Panc1 (cell line): ENCODE results near the gene MTX3.

Source experiments
- CTCF ChIP-seq: fragments of 450-650 bp; IDR thresholded peaks from 2 replicates; pipeline ENCODE4 v1.5.1; 2017; ENCODE audit warnings: mild to moderate bottlenecking
- POLR2AphosphoS5 ChIP-seq: IDR thresholded peaks from 2 replicates; pipeline ENCODE4 v1.6.1; 2012; ENCODE audit warnings: mild to moderate bottlenecking, low read depth, low read length, moderate library complexity
- REST ChIP-seq, 2 experiments: IDR thresholded peaks; 2 replicates each; pipeline ENCODE4 v1.6.1; 2011 to 2012; ENCODE audit warnings: low read depth in 2 of 2, control low read depth in 1 of 2, low read length in 1 of 2, mild to moderate bottlenecking in 1 of 2, moderate library complexity in 1 of 2; ENCODE audit not compliant: insufficient read depth in 1 of 2
- SIN3A ChIP-seq: IDR thresholded peaks from 2 replicates; pipeline ENCODE4 v1.6.1; 2012; ENCODE audit warnings: low read depth, mild to moderate bottlenecking, low read length, moderate library complexity, borderline replicate concordance; ENCODE audit not compliant: insufficient read depth

GRCh38 chr5:79971156-79971555, 19.9 kb downstream of the MTX3 start:
- TF ChIP-seq CTCF (no peak), POLR2AphosphoS5 (no peak), REST (IDR thresholded peaks at IDR 0.05; ENCODE audit: insufficient read depth in 1 of 2, low read depth in 2 of 2, low read length in 1 of 2) (no peak), SIN3A (no peak)
